GM13977 (cell line): ENCODE data around the gene PDZRN4.

ENCODE experiments used
- DNase-seq: peaks from one replicate; pipeline ENCODE4 v3.0.0; 2012; ENCODE audit warnings: low spot score
- in situ Hi-C: fragments of 300-500 bp; cut with MboI; formaldehyde crosslinking; loops from one replicate; pipeline ENCODE4 v1.12.0; 2022; ENCODE audit warnings: low sequenced_read_pairs, low pct_unique_long_range_greater_than_20kb, mixed read lengths, inconsistent platforms; ENCODE audit not compliant: unreplicated experiment
- TF ChIP-seq, protein P1 (sequence below): IDR thresholded peaks from 2 replicates; pipeline ENCODE4 v1.5.1; 2012; ENCODE audit warnings: mild to moderate bottlenecking, control low read depth; ENCODE audit not compliant: insufficient read depth; ENCODE audit errors: extremely low read depth, missing control alignments

The PDZRN4 gene

DNA sequence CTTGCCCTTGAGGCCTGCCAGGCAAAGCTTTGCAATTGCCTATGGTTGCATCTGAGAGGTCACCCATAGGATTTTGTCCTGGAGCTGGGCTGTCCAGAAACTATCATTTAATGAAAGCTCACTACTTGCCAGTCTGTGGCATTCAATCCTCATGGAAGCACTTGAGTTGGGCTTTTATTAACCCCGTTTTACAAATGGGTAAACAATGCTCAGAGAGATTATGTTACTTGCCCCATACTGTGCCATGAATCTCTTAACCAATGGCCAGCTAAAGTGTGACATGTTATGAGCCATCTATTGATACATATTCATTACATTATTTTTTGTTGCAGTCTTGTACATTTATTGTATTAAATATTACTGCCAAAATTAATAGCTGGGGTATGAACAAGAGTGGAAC, 35.9 kb downstream of the PDZRN4 start:
- in situ Hi-C loops = no loop called here
- DNase-seq = no peak
- TF ChIP-seq, protein P1, sequence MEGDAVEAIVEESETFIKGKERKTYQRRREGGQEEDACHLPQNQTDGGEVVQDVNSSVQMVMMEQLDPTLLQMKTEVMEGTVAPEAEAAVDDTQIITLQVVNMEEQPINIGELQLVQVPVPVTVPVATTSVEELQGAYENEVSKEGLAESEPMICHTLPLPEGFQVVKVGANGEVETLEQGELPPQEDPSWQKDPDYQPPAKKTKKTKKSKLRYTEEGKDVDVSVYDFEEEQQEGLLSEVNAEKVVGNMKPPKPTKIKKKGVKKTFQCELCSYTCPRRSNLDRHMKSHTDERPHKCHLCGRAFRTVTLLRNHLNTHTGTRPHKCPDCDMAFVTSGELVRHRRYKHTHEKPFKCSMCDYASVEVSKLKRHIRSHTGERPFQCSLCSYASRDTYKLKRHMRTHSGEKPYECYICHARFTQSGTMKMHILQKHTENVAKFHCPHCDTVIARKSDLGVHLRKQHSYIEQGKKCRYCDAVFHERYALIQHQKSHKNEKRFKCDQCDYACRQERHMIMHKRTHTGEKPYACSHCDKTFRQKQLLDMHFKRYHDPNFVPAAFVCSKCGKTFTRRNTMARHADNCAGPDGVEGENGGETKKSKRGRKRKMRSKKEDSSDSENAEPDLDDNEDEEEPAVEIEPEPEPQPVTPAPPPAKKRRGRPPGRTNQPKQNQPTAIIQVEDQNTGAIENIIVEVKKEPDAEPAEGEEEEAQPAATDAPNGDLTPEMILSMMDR = no peak

GRCh38 chr12:41225179-41225578, 37.1 kb downstream of the PDZRN4 start:
- no peak for DNase-seq
- in situ Hi-C loops = no loop called here
- TF ChIP-seq, protein P1 = no peak

DNA sequence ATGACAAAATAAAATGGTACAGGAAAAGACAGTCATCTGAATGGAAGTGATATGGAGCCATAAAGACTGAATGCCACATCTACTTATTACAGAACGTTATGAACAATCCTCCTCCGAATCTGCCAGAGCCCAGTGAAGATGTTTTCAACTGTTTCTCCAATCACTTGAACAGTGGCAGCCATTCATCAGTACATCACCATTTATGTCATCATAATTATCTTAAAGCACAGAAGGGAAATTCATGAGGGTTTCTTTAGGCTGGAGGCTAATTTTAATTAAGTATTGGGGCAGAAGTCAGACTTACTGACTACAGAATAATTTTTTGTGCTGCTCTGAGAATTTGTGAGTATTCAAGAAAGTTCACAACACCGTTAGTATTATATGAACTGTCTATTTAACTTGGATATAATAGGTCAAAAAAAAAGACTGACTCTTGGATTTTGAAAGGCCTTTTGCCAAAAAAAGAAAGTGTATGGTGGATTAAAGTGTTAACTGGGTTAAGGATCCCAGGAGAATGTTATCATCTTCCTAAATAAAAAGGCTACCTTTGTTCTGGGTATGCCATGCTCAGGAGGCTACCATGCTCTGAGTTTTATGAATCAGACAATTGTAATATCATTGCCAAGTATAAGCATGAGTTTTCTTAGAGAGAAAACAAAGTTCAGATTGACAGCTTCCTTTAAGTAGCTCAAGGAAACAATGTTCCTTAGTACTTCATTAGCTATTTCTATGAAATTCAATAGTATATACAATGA, 40.1 kb downstream of the PDZRN4 start:
- TF ChIP-seq, protein P1 = no peak

GRCh38 chr12:41230756-41231155, 42.6 kb downstream of the PDZRN4 start:
- in situ Hi-C loops = no loop called here
- no peak for DNase-seq
- TF ChIP-seq, protein P1 = no peak

More for the DNA sequence above, 40.1 kb downstream of the PDZRN4 start:
- no peak for DNase-seq
- in situ Hi-C loops = no loop called here

DNA sequence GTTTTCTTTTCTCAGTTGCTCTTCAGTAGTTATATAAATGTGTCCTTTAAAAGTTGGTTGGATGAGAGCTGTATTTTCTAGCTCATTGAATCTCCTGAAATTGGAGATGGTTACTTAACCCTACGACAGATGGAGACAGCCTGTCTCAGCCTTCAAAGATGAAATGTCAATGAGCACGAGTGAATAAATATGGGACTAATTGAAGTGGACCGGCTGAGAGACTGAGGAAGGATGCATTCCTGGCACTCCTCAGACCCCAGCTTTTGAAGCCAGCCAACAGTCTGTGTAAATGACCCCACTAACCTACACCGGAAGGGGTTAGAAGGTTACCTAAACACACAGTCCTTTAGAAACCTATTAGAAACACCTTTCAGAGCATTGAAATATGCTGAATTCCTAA, 46.6 kb downstream of the PDZRN4 start:
- in situ Hi-C loops = no loop called here
- TF ChIP-seq, protein P1 = no peak
- DNase-seq = no peak

- DNase-seq = no peak
- in situ Hi-C loops = no loop called here
- TF ChIP-seq, protein P1 = no peak
These were observed 54.5 kb downstream of the PDZRN4 start for GRCh38 chr12:41242603-41243002.

GRCh38 chr12:41248391-41248790, 60.3 kb downstream of the PDZRN4 start:
- no peak for DNase-seq
- TF ChIP-seq, protein P1 = no peak
- in situ Hi-C loops = no loop called here
